Upper lobe of right lung (tissue), 1 donor: ENCODE measurements around the gene CENPP. TPM values are rescaled to one million over a fixed set of nuclear protein-coding genes. Genes with fewer than 3 reads are reported as not detected.

ENCODE experiments used
- ATAC-seq: fragments of 200-7000 bp; cut with Tn5 transposase; one replicate; pipeline ENCODE4 v1.9.1; 2020; ENCODE audit warnings: mild to moderate bottlenecking, moderate library complexity
- DNase-seq: peaks from one replicate; pipeline ENCODE4 v3.0.0-alpha.2; 2020
- H3K27ac ChIP-seq: fragments of 200-600 bp; one replicate; pipeline ENCODE4 v1.8.0; 2022
- H3K27me3 ChIP-seq: fragments of 200-600 bp; one replicate; pipeline ENCODE4 v1.8.0; 2022; ENCODE audit warnings: mild to moderate bottlenecking
- H3K36me3 ChIP-seq: fragments of 200-600 bp; one replicate; pipeline ENCODE4 v1.8.0; 2022
- H3K4me1 ChIP-seq: fragments of 200-600 bp; one replicate; pipeline ENCODE4 v1.8.0; 2022
- H3K4me3 ChIP-seq: fragments of 200-600 bp; one replicate; pipeline ENCODE4 v1.8.0; 2022; ENCODE audit warnings: mild to moderate bottlenecking
- H3K9me3 ChIP-seq: fragments of 200-600 bp; one replicate; pipeline ENCODE4 v1.8.0; 2022
- CTCF ChIP-seq: fragments of 200-600 bp; IDR thresholded peaks from one replicate; pipeline ENCODE4 v1.8.0; 2022; ENCODE audit warnings: antibody characterized with exemption
- intact Hi-C: fragments of 100-400 bp; cut with DNase I; formaldehyde crosslinking; loops from one replicate; pipeline ENCODE4 v1.11.0; 2022
- total RNA-seq: library from RNA; stranded (reverse); fragmentation: NEBNext Ultra II Directional; extraction: Animal tissue kit (Norgen Biotek cat#: 25700); gene quantifications from one replicate; pipeline ENCODE4 v1.2.1, GENCODE V29; 2021
- donor health status: DM: no; HTN: yes; CAD: no; lungs with severe emphysema.

Gene CENPP
- total RNA-seq, 1 donor from 2014 or later = 4.0 TPM

- H3K4me1 ChIP-seq = no peaks in the 10 kb centered on the region
- intact Hi-C loops = no loop called here
- ATAC-seq (no peak), DNase-seq (no peak)
- no peaks in the 10 kb centered on the region for H3K9me3 ChIP-seq
- TF ChIP-seq CTCF = no peak
- no peak overlapping the region for H3K4me3 ChIP-seq
- H3K36me3 ChIP-seq = no peaks in the 10 kb centered on the region
- H3K27me3 ChIP-seq = no peaks in the 10 kb centered on the region
- no peak overlapping the region for H3K27ac ChIP-seq
Observed at GRCh38 chr9:92332577-92333281, 7.0 kb downstream of the CENPP start.

GRCh38 chr9:92333282-92333634, 7.5 kb downstream of the CENPP start:
- H3K27me3 ChIP-seq = no peaks in the 10 kb centered on the region
- DNase-seq (no peak), ATAC-seq (no peak)
- no peak overlapping the region for H3K27ac ChIP-seq
- intact Hi-C loops = no loop called here
- no peaks in the 10 kb centered on the region for H3K36me3 ChIP-seq
- H3K9me3 ChIP-seq = no peaks in the 10 kb centered on the region
- no peaks in the 10 kb centered on the region for H3K4me1 ChIP-seq
- H3K4me3 ChIP-seq = no peak overlapping the region
- TF ChIP-seq CTCF = no peak

DNA sequence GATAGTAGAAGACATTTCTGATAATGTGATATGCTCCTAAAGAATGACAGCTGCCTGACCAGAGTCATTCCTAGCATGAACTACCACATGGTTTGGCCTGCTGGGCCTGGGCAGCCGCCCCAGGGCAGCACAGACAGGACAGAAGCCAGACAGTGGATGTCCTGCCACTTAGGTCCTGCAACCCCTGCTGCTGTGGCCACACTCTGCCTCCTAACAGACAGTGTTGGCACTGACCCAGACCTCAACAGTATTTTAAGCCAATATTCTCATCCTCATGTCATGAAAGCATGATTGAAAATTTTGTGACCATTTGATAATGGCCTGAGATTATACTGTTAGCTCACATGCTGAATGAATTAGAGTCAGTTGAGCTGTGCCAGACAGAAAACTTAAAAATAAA, 15.8 kb downstream of the CENPP start:
- TF ChIP-seq CTCF = no peak
- no peaks in the 10 kb centered on the region for H3K4me1 ChIP-seq
- H3K27me3 ChIP-seq = no peaks in the 10 kb centered on the region
- no peaks in the 10 kb centered on the region for H3K36me3 ChIP-seq
- no peak overlapping the region for H3K27ac ChIP-seq
- ATAC-seq = no peak
- no peak for DNase-seq
- no peak overlapping the region for H3K4me3 ChIP-seq
- no peaks in the 10 kb centered on the region for H3K9me3 ChIP-seq
- intact Hi-C loops = loop anchor here (10.0 kb wide), 1 partner anchor 93 kb away; no protein-coding TSS in a partner anchor

DNA sequence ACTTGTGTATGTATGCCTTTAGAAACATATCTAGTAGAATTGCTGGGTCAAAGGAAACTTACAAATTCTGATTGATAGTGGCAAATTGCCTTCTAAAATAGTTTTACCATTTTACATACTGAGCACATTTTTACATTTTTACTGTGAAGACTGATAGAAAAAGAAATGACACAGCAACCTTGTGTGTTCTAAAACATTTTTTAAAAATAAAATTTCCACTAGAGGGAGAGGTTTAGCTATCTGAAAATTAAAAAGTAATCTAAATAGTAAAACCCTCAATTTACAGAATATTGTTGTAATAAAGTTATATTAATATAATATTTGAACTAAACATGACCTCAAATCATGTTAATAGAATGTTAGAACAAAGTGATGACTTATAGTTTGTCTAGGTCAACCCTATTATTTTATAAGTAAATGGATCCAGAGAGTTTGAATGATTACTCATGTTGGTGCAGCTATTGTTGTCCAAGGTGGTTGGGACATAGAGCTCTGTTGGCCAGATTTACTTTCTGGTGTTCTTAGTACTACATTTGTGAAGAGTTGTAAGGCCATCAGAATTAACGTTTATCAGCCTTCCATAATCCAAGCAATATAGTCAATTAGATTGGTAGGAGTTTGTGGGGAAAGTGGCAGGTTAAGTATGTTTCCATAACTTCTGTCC, 17.2 kb downstream of the CENPP start:
- no peak for ATAC-seq
- H3K36me3 ChIP-seq = no peaks in the 10 kb centered on the region

DNA sequence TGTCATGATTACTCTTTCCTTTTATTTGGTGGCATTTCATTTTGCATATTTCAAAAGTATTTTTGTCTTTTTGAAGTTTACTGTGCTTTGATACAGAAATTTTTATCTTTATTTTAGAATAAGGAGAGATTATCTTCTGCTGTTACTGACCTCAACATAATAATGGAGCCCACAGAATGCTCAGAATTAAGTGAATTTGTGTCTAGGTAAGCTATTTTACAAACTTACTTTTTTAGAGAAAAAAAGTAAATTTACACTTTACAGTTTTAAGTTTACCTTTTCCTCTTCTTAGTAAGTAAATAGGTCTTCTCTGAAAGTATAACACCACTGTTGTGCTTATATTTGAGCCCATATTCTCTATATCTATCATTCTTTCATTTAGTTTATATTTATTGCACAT, 19.8 kb downstream of the CENPP start:
- Histone ChIP-seq H3K9me3 (no peaks in the 10 kb centered on the region), H3K36me3 (no peaks in the 10 kb centered on the region), H3K4me1 (peaks cover 4% of the 10 kb centered on the region), H3K27me3 (no peaks in the 10 kb centered on the region), H3K4me3 (no peak overlapping the region), H3K27ac (no peak overlapping the region)
- no peak for ATAC-seq
- no peak for TF ChIP-seq CTCF
- no peak for DNase-seq
- intact Hi-C loops = loop anchor here (10.0 kb wide), 1 partner anchor 89 kb away; no protein-coding TSS in a partner anchor

More for the DNA sequence above, 17.2 kb downstream of the CENPP start:
- TF ChIP-seq CTCF = peak; percentile 26
- intact Hi-C loops = loop anchor here (10.0 kb wide), 1 partner anchor 92 kb away; no protein-coding TSS in a partner anchor
- H3K27ac ChIP-seq = no peak overlapping the region
- no peak for DNase-seq
- H3K4me3 ChIP-seq = no peak overlapping the region
- no peaks in the 10 kb centered on the region for H3K4me1 ChIP-seq
- no peaks in the 10 kb centered on the region for H3K27me3 ChIP-seq
- H3K9me3 ChIP-seq = no peaks in the 10 kb centered on the region
